HEK293T (cell line): Measurements from ENCODE around the gene IP6K3.

Experiments
- BHLHE40 ChIP-seq: fragments of 450-650 bp; IDR thresholded peaks from 2 replicates; pipeline ENCODE4 v1.6.1; 2016; ENCODE audit warnings: mild to moderate bottlenecking, moderate library complexity, borderline replicate concordance
- ELF4 ChIP-seq: fragments of 450-650 bp; IDR thresholded peaks from 2 replicates; pipeline ENCODE4 v1.6.1; 2017; ENCODE audit warnings: antibody characterized with exemption
- FOXA1 ChIP-seq: fragments of 450-650 bp; IDR thresholded peaks from 2 replicates; pipeline ENCODE4 v1.6.1; 2016; ENCODE audit warnings: mild to moderate bottlenecking
- FOXK2 ChIP-seq: fragments of 450-650 bp; IDR thresholded peaks from 2 replicates; pipeline ENCODE4 v1.6.1; 2016; ENCODE audit warnings: mild to moderate bottlenecking
- FOXM1 ChIP-seq: fragments of 450-650 bp; IDR thresholded peaks from 2 replicates; pipeline ENCODE4 v1.6.1; 2017; ENCODE audit warnings: mild to moderate bottlenecking, borderline replicate concordance
- L3MBTL2 ChIP-seq: fragments of 450-650 bp; conservative IDR thresholded peaks from 2 replicates; pipeline ENCODE4 v1.6.1; 2016; ENCODE audit warnings: mild to moderate bottlenecking
- LEF1 ChIP-seq: fragments of 450-650 bp; IDR thresholded peaks from 2 replicates; pipeline ENCODE4 v1.6.1; 2017; ENCODE audit warnings: mild to moderate bottlenecking, borderline replicate concordance
- NFRKB ChIP-seq: fragments of 450-650 bp; IDR thresholded peaks from 2 replicates; pipeline ENCODE4 v1.6.1; 2016; ENCODE audit warnings: mild to moderate bottlenecking, moderate library complexity
- SP1 ChIP-seq: fragments of 450-650 bp; IDR thresholded peaks from 2 replicates; pipeline ENCODE4 v1.6.1; 2017
- SUZ12 ChIP-seq: fragments of 450-650 bp; IDR thresholded peaks from 2 replicates; pipeline ENCODE4 v1.6.1; 2016; ENCODE audit warnings: mild to moderate bottlenecking
- ZNF384 ChIP-seq: fragments of 450-650 bp; IDR thresholded peaks from 2 replicates; pipeline ENCODE4 v1.6.1; 2016
- TF ChIP-seq, protein P1 (sequence below): fragments of 450-650 bp; IDR thresholded peaks from 2 replicates; pipeline ENCODE4 v1.6.1; 2016

DNA sequence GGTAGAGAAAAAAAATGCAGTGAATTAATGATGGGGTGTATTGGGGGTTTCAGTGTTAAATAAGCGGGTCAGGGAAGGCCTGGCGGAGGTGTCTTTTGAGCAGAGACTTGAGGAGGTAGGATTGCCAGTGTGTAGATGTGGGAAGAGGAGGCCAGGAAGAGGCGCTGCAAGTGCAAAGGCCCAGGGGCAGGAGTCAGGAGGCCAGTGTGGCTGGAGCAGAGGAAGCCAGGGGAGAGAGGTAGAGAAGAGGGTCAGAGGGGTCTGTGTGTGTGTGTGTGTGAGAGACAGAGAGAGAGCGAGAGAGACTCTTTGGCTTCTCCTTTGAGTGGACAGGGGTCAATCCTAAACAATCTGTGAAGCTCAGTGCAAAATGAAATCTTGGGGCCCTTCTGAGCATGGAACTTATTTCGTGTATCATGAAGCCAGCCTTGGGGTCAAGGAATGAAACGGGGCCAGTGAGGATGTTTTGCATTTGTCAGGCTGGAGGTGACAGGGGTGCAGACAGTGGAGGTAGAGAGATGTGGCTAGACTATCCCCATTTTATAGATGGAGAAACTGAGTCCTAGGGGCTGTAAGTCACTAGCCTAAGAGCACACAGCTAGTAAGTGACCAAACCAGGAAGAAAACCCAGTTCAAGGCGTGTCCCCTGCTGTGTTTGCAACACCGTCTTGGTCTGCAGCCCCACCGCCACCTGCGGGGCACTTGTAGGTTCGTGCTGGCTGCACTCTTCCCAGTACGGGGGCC lies 9.7 kb upstream of the IP6K3 start:
- TF ChIP-seq SUZ12 (no peak), BHLHE40 (no peak), SP1 (no peak), ZNF384 (no peak), LEF1 (no peak), ELF4 (no peak), FOXA1 (no peak), FOXK2 (no peak), L3MBTL2 (no peak), NFRKB (no peak), FOXM1 (no peak)
- TF ChIP-seq, protein P1, sequence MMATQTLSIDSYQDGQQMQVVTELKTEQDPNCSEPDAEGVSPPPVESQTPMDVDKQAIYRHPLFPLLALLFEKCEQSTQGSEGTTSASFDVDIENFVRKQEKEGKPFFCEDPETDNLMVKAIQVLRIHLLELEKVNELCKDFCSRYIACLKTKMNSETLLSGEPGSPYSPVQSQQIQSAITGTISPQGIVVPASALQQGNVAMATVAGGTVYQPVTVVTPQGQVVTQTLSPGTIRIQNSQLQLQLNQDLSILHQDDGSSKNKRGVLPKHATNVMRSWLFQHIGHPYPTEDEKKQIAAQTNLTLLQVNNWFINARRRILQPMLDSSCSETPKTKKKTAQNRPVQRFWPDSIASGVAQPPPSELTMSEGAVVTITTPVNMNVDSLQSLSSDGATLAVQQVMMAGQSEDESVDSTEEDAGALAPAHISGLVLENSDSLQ = no peak
